HG02588 (cell line): Measurements from ENCODE around the gene ZBTB17.

Experiments
- ATAC-seq: cut with Tn5 transposase; IDR thresholded peaks from one replicate; pipeline ENCODE4 v1.9.1; 2021; ENCODE audit warnings: mild to moderate bottlenecking, moderate library complexity; ENCODE audit not compliant: unreplicated experiment

ZBTB17 gene

GRCh38 chr1:15962671-15963362 is 13.1 kb downstream of the ZBTB17 start:
- no peak for ATAC-seq

- ATAC-seq = no peak
Observed at GRCh38 chr1:15962176-15962575, 13.7 kb downstream of the ZBTB17 start.

GRCh38 chr1:15961492-15961891 is 14.4 kb downstream of the ZBTB17 start:
- no peak for ATAC-seq

- ATAC-seq = no peak
Observed at GRCh38 chr1:15960808-15961207, 15.1 kb downstream of the ZBTB17 start.

- no peak for ATAC-seq
Observed at GRCh38 chr1:15959827-15960446, 16.0 kb downstream of the ZBTB17 start.

GRCh38 chr1:15959424-15959823 is 16.5 kb downstream of the ZBTB17 start:
- no peak for ATAC-seq

- ATAC-seq = no peak
Observed at GRCh38 chr1:15958793-15959192, 17.1 kb downstream of the ZBTB17 start.

- ATAC-seq = no peak
Observed at GRCh38 chr1:15958111-15958510, 17.8 kb downstream of the ZBTB17 start.

- no peak for ATAC-seq
Observed at GRCh38 chr1:15957221-15958095, 18.4 kb downstream of the ZBTB17 start.

- no peak for ATAC-seq
Observed at GRCh38 chr1:15956150-15956549, 19.8 kb downstream of the ZBTB17 start.

GRCh38 chr1:15955552-15955951 is 20.3 kb downstream of the ZBTB17 start:
- no peak for ATAC-seq

- no peak for ATAC-seq
Observed at GRCh38 chr1:15954316-15954715, 21.6 kb downstream of the ZBTB17 start.

GRCh38 chr1:15953791-15954241 is 22.1 kb downstream of the ZBTB17 start:
- no peak for ATAC-seq

GRCh38 chr1:15953294-15953771 is 22.6 kb downstream of the ZBTB17 start:
- no peak for ATAC-seq

GRCh38 chr1:15952317-15953258 is 23.3 kb downstream of the ZBTB17 start:
- ATAC-seq = no peak

GRCh38 chr1:15951341-15952153 is 24.4 kb downstream of the ZBTB17 start:
- no peak for ATAC-seq

- no peak for ATAC-seq
Observed at GRCh38 chr1:15950763-15951295, 25.1 kb downstream of the ZBTB17 start.

GRCh38 chr1:15950302-15950701 is 25.6 kb downstream of the ZBTB17 start:
- ATAC-seq = no peak
